ENCODE measurements around the gene NT5E.
"Not testable (repeated sequence)": the region's sequence is repeated elsewhere in the genome, so short reads cannot be mapped to it uniquely, and the experiment has no call there.

Gene NT5E

GRCh38 chr6:85493389-85493788 lies 43.5 kb downstream of the NT5E start:
- Histone ChIP-seq H3K27me3 (ENCODE audit: control insufficient read depth, insufficient read depth, low read length) (no peaks in the 10 kb centered on the region), H3K36me3 (ENCODE audit: control insufficient read depth, insufficient read depth, low read length) (no peaks in the 10 kb centered on the region), H3K4me1 (ENCODE audit: control insufficient read depth, insufficient read depth, low read length) (no peaks in the 10 kb centered on the region), H3K9me3 (ENCODE audit: control insufficient read depth, insufficient read depth, low read length) (no peaks in the 10 kb centered on the region), H3K9ac (ENCODE audit: low read depth, low read length) (no peak overlapping the region), H3K27ac (ENCODE audit: low read depth, low read length) (no peak overlapping the region), H3K4me3 (ENCODE audit: low read depth, low read length) (no peak overlapping the region)

DNA sequence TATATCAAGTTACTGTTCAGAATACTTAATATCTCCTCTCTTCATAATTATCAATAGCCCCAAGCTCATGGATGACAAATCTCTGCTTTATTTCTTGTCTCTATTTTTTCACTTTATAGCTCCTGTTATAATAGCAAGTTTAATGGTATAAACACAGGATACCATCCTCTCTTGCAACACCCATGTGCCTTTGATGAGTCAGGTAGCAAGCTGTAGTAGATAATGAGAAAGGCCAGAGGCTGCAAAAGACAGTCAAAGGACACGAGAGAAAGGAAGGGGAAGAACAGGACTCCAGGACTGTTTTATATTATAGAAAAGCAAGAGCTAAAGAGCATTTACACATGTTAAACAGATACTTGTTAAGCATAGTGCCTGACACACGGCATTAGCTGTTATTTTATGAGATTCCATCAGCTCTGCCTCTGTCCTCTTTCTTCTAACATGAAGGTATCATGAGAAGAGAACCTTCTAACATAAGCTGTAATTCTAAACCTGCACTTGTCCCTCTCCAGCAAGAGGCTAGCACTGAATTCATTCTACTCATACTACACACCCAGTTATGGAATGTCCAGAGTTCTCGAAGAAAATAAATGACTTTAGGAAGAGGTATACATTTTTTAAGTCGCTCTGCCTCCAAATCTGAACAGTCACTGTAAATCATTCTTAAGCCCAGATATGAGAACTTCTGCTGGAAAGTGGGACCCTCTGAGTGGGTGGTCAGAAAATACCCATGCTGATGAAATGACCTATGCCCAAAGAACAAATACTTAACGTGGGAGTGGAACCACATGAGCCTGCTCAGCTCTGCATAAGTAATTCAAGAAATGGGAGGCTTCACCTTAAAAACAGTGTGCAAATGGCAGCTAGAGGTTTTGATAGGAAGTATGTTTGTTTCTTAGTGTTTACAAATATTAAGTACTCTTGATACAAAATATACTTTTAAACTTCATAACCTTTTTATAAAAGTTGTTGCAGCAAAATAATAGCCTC lies 45.0 kb downstream of the NT5E start:
- Histone ChIP-seq H3K36me3 (ENCODE audit: control insufficient read depth, insufficient read depth, low read length) (no peaks in the 10 kb centered on the region), H3K27ac (ENCODE audit: low read depth, low read length) (no peak overlapping the region), H3K9ac (ENCODE audit: low read depth, low read length) (no peak overlapping the region), H3K27me3 (ENCODE audit: control insufficient read depth, insufficient read depth, low read length) (no peaks in the 10 kb centered on the region), H3K9me3 (ENCODE audit: control insufficient read depth, insufficient read depth, low read length) (no peaks in the 10 kb centered on the region), H3K4me1 (ENCODE audit: control insufficient read depth, insufficient read depth, low read length) (no peaks in the 10 kb centered on the region), H3K4me3 (ENCODE audit: low read depth, low read length) (no peak overlapping the region)

GRCh38 chr6:85496009-85496579 lies 46.2 kb downstream of the NT5E start:
- Histone ChIP-seq H3K27me3 (ENCODE audit: control insufficient read depth, insufficient read depth, low read length) (no peaks in the 10 kb centered on the region), H3K9ac (ENCODE audit: low read depth, low read length) (no peak overlapping the region), H3K4me1 (ENCODE audit: control insufficient read depth, insufficient read depth, low read length) (no peaks in the 10 kb centered on the region), H3K4me3 (ENCODE audit: low read depth, low read length) (no peak overlapping the region), H3K27ac (ENCODE audit: low read depth, low read length) (no peak overlapping the region), H3K9me3 (ENCODE audit: control insufficient read depth, insufficient read depth, low read length) (no peaks in the 10 kb centered on the region), H3K36me3 (ENCODE audit: control insufficient read depth, insufficient read depth, low read length) (no peaks in the 10 kb centered on the region)

DNA sequence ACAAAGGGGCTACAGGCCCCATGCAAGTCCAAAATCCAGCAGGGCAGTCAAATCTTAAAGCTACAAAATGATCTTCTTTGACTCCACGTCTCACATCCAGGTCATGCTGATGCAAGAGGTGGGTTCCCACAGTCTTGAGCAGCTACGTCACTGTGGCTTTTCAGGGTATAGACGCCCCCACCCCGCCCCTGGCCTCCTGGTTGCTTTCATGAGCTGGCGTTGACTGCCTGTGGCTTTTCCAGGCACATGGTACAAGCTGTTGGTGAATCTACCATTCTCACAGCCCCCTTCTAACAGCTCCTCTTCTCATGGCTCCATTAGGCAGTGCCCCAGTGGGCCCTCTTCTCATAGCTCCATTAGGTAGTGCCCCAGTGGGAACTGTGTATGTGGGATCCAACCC lies 47.0 kb downstream of the NT5E start:
- H3K36me3 ChIP-seq (ENCODE audit: control insufficient read depth, insufficient read depth, low read length), result no peaks in the 10 kb centered on the region
- no peak overlapping the region for H3K27ac ChIP-seq (ENCODE audit: low read depth, low read length)
- no peaks in the 10 kb centered on the region for H3K9me3 ChIP-seq (ENCODE audit: control insufficient read depth, insufficient read depth, low read length)
- H3K27me3 ChIP-seq (ENCODE audit: control insufficient read depth, insufficient read depth, low read length), result no peaks in the 10 kb centered on the region
- H3K9ac ChIP-seq (ENCODE audit: low read depth, low read length), result no peak overlapping the region
- H3K4me3 ChIP-seq (ENCODE audit: low read depth, low read length), result no peak overlapping the region
- H3K4me1 ChIP-seq (ENCODE audit: control insufficient read depth, insufficient read depth, low read length), result no peaks in the 10 kb centered on the region

- H3K27me3 ChIP-seq (ENCODE audit: control insufficient read depth, insufficient read depth, low read length), result no peaks in the 10 kb centered on the region
Observed at GRCh38 chr6:85498596-85499258, 48.8 kb downstream of the NT5E start.

GRCh38 chr6:85506441-85507093 lies 56.7 kb downstream of the NT5E start:
- Histone ChIP-seq H3K4me3 (ENCODE audit: low read depth, low read length) (no peak overlapping the region), H3K9me3 (ENCODE audit: control insufficient read depth, insufficient read depth, low read length) (no peaks in the 10 kb centered on the region), H3K27me3 (ENCODE audit: control insufficient read depth, insufficient read depth, low read length) (no peaks in the 10 kb centered on the region), H3K36me3 (ENCODE audit: control insufficient read depth, insufficient read depth, low read length) (peaks cover 21% of the 10 kb centered on the region), H3K4me1 (ENCODE audit: control insufficient read depth, insufficient read depth, low read length) (no peaks in the 10 kb centered on the region), H3K9ac (ENCODE audit: low read depth, low read length) (no peak overlapping the region), H3K27ac (ENCODE audit: low read depth, low read length) (no peak overlapping the region)

More at GRCh38 chr6:85498596-85499258, 48.8 kb downstream of the NT5E start:
- H3K9ac ChIP-seq (ENCODE audit: low read depth, low read length), result no peak overlapping the region
- H3K4me1 ChIP-seq (ENCODE audit: control insufficient read depth, insufficient read depth, low read length), result no peaks in the 10 kb centered on the region
- no peak overlapping the region for H3K27ac ChIP-seq (ENCODE audit: low read depth, low read length)
- H3K4me3 ChIP-seq (ENCODE audit: low read depth, low read length), result no peak overlapping the region
- H3K9me3 ChIP-seq (ENCODE audit: control insufficient read depth, insufficient read depth, low read length), result no peaks in the 10 kb centered on the region
- no peaks in the 10 kb centered on the region for H3K36me3 ChIP-seq (ENCODE audit: control insufficient read depth, insufficient read depth, low read length)

GRCh38 chr6:85516168-85516567 lies 66.3 kb downstream of the NT5E start:
- Histone ChIP-seq H3K27me3 (ENCODE audit: control insufficient read depth, insufficient read depth, low read length) (no peaks in the 10 kb centered on the region), H3K9me3 (ENCODE audit: control insufficient read depth, insufficient read depth, low read length) (no peaks in the 10 kb centered on the region), H3K4me1 (ENCODE audit: control insufficient read depth, insufficient read depth, low read length) (no peaks in the 10 kb centered on the region), H3K9ac (ENCODE audit: low read depth, low read length) (no peak overlapping the region), H3K36me3 (ENCODE audit: control insufficient read depth, insufficient read depth, low read length) (peaks cover 27% of the 10 kb centered on the region), H3K27ac (ENCODE audit: low read depth, low read length) (no peak overlapping the region), H3K4me3 (ENCODE audit: low read depth, low read length) (no peak overlapping the region)

DNA sequence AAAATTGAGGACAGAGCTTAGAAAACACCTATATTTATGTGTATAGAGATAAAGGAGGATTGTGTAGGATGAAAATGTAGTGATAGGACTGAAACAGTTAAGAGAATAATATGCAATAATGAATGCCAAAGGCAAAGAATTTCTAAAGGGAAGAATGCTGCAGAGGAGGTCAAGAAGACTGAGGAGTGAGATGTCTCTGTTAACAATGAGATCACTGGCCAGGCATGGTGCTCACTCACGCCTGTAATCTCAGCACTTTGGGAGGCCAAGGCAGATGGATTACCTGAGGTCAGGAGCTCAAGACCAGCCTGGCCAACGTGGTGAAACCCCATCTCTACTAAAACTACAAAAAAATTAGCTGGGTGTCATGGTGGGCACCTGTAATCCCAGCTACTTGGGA lies 74.4 kb downstream of the NT5E start:
- not testable (repeated sequence) for H3K4me3 ChIP-seq (ENCODE audit: low read depth, low read length); H3K27me3 ChIP-seq (ENCODE audit: control insufficient read depth, insufficient read depth, low read length); H3K9me3 ChIP-seq (ENCODE audit: control insufficient read depth, insufficient read depth, low read length); H3K9ac ChIP-seq (ENCODE audit: low read depth, low read length); H3K27ac ChIP-seq (ENCODE audit: low read depth, low read length); H3K4me1 ChIP-seq (ENCODE audit: control insufficient read depth, insufficient read depth, low read length)
- peaks cover 15% of the 10 kb centered on the region for H3K36me3 ChIP-seq (ENCODE audit: control insufficient read depth, insufficient read depth, low read length)

GRCh38 chr6:85537055-85537494 lies 87.2 kb downstream of the NT5E start:
- no peak overlapping the region for H3K27ac ChIP-seq (ENCODE audit: low read depth, low read length)
- no peaks in the 10 kb centered on the region for H3K9me3 ChIP-seq (ENCODE audit: control insufficient read depth, insufficient read depth, low read length)
- H3K27me3 ChIP-seq (ENCODE audit: control insufficient read depth, insufficient read depth, low read length), result no peaks in the 10 kb centered on the region
- peaks cover 16% of the 10 kb centered on the region for H3K36me3 ChIP-seq (ENCODE audit: control insufficient read depth, insufficient read depth, low read length)
- no peak overlapping the region for H3K4me3 ChIP-seq (ENCODE audit: low read depth, low read length)
- no peak overlapping the region for H3K9ac ChIP-seq (ENCODE audit: low read depth, low read length)
- no peaks in the 10 kb centered on the region for H3K4me1 ChIP-seq (ENCODE audit: control insufficient read depth, insufficient read depth, low read length)

DNA sequence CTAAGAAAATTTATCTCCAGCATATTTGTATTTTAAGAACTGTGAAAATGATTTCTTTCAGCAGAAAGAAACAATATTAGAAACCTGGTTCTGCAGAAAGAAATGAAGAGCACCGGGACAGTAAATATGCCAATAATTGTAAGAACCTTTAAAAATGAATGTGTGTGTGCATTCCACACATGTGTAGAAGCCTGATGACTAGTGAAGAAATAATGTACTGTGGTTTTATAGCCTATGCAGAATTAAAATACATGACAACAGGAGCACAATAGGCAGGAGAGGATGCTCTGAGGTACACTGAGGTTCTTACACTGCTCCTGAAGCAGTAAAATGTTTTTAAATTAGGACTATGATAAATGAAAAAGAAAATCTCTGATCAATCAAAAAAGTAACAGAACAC lies 94.9 kb downstream of the NT5E start:
- Histone ChIP-seq H3K36me3 (ENCODE audit: control insufficient read depth, insufficient read depth, low read length) (peaks cover 13% of the 10 kb centered on the region; the same call in 1 of the 2 replicates), H3K4me3 (ENCODE audit: low read depth, low read length) (no peak overlapping the region), H3K9ac (ENCODE audit: low read depth, low read length) (no peak overlapping the region), H3K4me1 (ENCODE audit: control insufficient read depth, insufficient read depth, low read length) (no peaks in the 10 kb centered on the region), H3K27ac (ENCODE audit: low read depth, low read length) (no peak overlapping the region), H3K27me3 (ENCODE audit: control insufficient read depth, insufficient read depth, low read length) (no peaks in the 10 kb centered on the region), H3K9me3 (ENCODE audit: control insufficient read depth, insufficient read depth, low read length) (no peaks in the 10 kb centered on the region)

Data from HUES48 (cell line).